HUDEP-2 (cell line): ENCODE measurements around the gene LDLRAD3.

ENCODE experiments used
- DNase-seq, 76 experiments: peaks; one replicate each; lab custom pipeline; 2025; ENCODE audit not compliant: unreplicated experiment in 76 of 76; lab: John Stamatoyannopoulos, UW

The LDLRAD3 gene

GRCh38 chr11:36118084-36118483 is 174.2 kb downstream of the LDLRAD3 start:
- DNase-seq: no peak

GRCh38 chr11:36119300-36119699 is 175.4 kb downstream of the LDLRAD3 start:
- no peak for DNase-seq

DNA sequence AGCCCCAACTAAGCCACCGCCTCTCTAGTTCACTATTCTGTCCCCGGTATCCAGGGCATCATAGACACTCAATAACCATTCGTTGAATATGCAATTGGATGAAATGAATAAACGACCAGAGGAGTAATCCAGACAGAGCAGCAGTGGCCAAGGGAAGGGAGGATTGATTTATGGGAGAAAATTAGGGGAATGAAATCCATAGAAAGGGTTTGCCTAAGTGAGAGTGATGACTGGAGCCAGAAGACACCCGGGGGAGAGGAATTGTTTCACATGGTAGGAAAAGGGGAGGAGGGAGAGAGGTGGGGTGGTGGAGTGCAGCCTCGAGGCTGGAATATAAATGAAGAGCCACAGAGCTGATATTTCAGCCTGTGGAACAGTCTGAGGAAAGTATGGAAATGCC is 177.2 kb downstream of the LDLRAD3 start:
- no peak for DNase-seq

- DNase-seq: no peak
These were observed 178.8 kb downstream of the LDLRAD3 start for GRCh38 chr11:36122671-36123070.

GRCh38 chr11:36123336-36124101 is 179.7 kb downstream of the LDLRAD3 start:
- DNase-seq: peak in 1 of 76 experiments; percentile 7

DNA sequence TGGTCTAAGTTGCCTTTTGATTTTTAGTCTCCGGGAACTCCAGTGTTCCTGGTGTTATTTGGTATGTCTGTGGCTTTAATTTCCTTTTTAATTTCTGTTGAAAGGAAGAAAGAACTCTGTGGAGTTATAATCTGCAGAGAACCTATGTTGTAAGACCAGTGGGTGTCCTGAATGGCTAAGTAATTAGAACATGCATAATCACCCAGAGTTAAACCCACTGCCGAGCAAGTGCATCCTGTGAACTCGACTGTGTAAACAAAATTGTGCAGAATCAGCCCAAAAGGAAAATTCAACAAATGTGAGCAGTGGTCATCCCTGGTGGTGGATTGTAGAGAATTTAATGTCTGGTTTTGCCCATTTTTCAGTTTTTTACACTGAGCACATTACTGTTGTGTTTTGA is 182.8 kb downstream of the LDLRAD3 start:
- DNase-seq: no peak

DNA sequence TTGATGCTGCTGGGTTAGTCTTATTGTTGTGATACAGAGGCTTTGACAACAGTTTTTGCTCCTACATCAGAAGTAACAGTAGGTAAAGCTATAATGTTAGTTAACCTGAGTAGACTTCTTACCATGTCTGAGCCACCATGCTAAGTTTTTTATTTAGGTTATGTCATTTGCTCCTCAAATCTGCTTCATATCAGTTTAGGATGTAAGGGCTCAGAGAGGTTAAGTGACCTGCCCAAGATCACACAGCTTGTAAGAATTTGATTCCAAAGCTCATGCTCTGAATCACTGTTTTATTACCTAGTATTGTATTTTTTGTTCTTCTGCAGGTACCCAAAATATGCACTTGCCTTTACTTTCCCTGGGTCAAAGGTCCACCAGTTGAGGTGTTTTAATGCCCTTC is 183.7 kb downstream of the LDLRAD3 start:
- DNase-seq: no peak

DNA sequence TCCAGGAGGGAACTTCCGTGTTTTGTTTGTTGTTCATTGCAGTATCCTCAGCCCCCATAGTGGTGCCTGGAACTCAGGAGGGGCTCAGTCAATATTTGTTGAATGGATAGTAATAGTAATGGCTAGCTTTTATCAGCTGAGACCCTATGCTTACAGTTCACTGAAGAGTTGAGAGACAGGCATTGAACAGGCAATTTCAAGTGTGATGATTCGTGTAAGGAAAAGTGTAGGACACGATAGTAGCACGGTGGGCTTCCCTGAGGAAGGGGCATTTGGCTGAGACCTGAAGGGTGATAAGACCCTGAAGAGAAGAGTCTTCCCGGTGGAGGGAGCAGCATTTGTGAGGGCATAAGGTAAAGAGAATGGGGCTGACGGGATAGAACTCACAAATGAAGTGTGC is 186.1 kb downstream of the LDLRAD3 start:
- no peak for DNase-seq

- DNase-seq: peak in 3 of 76 experiments; percentile 6 to 20 (median 9)
These were observed 186.5 kb downstream of the LDLRAD3 start for GRCh38 chr11:36130401-36130800.

DNA sequence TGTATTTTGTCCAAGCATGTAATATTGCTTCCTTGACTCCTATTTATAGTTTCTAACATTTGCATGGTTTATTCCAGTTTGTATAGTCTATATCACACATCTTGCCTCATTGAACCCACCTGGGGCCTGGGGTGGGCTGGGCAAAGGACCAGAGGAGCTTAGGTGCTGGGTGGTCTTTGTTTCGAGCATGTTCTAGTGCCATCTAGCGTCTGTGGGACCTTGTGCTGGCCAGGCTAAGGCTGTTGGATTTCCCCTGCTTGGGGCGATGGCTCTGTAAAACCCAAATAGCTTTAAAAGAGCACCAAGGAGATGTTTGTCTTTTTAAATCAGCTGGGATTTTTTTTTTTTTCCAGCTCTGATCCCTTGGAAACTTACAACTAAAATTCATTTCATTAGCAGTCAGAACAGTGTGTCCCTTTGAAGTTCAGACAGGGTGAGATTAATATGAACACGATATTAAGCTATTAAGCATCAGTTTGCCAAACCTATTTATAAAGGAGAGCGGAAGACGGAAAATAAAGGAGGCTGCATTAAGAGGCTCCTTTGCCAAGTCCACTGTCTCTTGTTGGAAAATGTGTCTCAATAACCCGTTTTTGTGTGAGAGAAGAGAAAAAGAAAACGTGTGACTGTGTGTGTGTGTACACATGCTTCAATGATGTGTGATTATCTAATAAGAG is 188.0 kb downstream of the LDLRAD3 start:
- peak in 43 of 76 experiments; percentile 4 to 58 (median 26) for DNase-seq

DNA sequence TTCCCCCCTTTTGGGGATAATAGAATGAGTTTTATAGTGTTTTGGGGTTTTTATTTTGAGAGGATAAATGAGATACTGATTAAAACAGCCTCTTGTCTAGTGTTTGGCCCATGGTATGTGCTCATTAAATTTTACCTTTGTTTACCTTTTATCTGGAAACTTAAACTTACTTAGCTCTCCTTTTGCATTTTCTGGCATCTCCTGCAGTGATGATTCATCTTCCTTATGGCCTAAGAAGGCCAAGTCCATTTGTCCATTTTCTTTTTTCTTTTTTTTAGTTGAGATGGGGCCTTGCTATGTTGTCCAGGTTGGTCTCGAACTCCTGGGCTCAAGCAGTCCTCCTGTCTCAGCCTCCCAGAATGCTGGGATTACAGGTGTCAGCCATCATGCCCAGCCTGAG is 189.1 kb downstream of the LDLRAD3 start:
- no peak for DNase-seq

GRCh38 chr11:36135076-36135475 is 191.2 kb downstream of the LDLRAD3 start:
- DNase-seq: no peak

- no peak for DNase-seq
These were observed 195.9 kb downstream of the LDLRAD3 start for GRCh38 chr11:36139767-36140166.

GRCh38 chr11:36141196-36141953 is 197.5 kb downstream of the LDLRAD3 start:
- no peak for DNase-seq

- DNase-seq: no peak
These were observed 198.1 kb downstream of the LDLRAD3 start for GRCh38 chr11:36141956-36142355.

- DNase-seq: no peak
These were observed 198.6 kb downstream of the LDLRAD3 start for GRCh38 chr11:36142439-36142838.

DNA sequence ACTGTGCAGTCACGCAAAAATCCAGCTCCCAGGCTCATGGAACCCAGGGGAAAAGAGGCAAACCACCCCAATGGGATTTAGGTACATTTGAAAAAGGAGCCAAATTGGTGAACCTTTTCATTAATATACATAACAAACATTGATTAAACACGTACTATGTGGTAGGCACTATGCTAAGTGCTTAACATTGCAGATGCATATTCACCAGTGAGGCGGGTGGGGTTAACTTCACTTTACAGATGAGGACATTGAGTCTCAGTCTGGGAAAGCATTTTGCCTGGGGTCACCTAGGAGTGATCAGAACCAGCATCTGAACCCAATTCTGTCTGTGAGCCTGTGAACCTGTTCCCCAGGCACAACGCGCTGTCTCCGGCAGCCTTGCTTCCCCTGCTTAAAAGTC is 199.0 kb downstream of the LDLRAD3 start:
- no peak for DNase-seq

- DNase-seq: no peak
These were observed 202.6 kb downstream of the LDLRAD3 start for GRCh38 chr11:36146437-36146836.

DNA sequence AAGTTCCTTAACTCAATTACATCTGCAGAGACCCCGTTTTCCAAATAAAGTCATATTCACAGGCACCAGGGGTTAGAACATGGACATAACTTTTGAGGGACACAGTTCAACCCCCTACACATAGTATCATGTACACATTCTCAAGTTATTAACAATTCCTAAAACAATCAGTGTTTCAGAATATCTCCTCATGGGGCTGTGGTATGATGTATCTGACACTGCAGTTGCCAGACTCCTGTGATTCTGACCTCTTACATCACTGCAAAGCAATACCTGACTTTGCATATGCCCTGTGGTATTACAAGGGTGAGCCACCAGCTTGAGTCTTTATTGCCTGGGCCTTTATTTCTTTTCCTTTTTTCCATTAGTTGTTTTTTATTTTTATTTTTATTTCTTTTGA is 203.6 kb downstream of the LDLRAD3 start:
- DNase-seq: no peak

- no peak for DNase-seq
These were observed 204.8 kb downstream of the LDLRAD3 start for GRCh38 chr11:36148701-36149100.

DNA sequence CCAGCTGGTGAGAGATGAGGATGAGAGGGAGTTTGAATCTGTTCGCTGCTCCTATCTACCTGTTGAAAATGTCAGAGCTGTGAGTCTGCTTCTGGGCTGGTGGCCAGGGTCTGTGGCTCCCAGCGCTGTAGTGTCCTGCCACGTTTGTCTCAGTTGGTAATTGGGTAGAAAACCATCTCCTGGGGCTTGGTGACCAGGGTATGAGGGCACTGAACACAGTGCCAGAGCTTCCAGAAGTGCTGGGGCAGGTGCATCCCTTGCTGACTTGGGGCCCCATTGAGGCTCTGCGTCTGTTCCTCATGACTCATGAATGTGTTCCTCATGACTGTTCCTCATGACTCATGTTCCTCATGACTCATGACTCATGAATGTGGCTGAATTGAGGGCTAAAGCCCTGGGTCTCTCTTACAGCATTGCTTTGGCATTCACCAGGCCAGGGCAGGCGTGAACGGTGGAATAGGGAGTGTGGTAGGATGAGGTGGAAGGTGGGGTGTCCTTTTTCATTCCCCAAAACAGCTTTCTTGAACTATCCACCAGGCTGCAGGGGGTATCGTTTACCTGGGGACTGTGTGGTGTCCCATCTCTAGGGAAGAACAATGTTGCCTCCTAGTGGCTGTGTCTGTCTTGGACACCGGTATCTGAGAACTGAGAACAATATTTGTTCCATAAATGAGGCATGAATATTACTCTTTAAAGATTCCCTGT is 205.8 kb downstream of the LDLRAD3 start:
- peak in 72 of 76 experiments; percentile 17 to 91 (median 64) for DNase-seq
